ENCODE results near the gene RHOT2. TPM values are rescaled to one million over a fixed set of nuclear protein-coding genes. Genes with fewer than 3 reads are reported as not detected.

RHOT2 gene
- total and polyA plus RNA-seq, 9 of the 15 experiments (the other 6 are each of a cell fraction or from before 2014, with no cell fraction given), result 5.0 to 373 (median 112) TPM

DNA sequence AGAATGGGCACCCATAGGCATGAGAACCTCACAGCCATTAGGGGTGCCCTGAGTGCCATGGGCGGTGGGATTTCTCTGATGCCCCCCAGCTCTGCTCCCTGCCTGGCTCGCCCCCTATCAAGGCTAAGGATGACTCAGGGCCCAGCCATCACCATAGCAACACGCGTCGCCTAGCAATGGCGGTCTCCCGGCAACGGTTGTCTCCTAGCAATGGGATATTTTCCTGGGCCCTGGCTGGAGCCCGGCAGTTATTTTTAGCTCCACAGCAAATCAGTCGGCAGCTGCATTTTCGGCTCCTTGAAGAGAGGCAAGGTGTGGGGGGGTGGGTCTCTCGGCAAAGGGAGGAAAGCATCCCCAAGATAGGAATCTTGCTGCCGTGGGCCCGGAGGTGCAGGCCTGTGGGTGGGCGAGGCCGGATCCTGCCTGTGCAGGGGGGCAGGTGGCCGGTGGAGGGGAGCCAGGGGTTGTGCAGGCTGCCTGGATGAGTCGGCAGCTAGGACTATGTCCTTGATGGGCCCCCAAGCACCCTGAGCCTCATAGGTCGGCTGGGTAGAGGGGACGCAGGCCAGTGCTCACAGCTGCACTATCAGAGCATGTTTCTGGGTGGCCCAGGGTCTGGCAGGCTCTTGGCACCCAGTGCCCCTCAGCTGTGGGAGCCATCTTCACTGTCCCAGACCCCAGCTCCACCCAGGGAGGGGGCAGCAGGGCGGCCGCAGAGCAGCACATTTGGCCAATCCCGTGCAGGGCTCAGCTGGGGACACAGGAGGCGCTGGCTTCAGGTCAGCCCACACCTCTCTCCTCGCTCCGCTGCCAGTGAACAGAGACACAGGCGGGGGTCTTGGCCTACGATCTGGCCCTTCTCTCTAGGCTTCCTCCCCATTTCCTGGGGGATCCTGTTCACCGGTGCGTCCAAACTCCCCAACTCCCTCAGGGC lies 41.9 kb downstream of the RHOT2 start (continued):
- TF ChIP-seq, protein P1, sequence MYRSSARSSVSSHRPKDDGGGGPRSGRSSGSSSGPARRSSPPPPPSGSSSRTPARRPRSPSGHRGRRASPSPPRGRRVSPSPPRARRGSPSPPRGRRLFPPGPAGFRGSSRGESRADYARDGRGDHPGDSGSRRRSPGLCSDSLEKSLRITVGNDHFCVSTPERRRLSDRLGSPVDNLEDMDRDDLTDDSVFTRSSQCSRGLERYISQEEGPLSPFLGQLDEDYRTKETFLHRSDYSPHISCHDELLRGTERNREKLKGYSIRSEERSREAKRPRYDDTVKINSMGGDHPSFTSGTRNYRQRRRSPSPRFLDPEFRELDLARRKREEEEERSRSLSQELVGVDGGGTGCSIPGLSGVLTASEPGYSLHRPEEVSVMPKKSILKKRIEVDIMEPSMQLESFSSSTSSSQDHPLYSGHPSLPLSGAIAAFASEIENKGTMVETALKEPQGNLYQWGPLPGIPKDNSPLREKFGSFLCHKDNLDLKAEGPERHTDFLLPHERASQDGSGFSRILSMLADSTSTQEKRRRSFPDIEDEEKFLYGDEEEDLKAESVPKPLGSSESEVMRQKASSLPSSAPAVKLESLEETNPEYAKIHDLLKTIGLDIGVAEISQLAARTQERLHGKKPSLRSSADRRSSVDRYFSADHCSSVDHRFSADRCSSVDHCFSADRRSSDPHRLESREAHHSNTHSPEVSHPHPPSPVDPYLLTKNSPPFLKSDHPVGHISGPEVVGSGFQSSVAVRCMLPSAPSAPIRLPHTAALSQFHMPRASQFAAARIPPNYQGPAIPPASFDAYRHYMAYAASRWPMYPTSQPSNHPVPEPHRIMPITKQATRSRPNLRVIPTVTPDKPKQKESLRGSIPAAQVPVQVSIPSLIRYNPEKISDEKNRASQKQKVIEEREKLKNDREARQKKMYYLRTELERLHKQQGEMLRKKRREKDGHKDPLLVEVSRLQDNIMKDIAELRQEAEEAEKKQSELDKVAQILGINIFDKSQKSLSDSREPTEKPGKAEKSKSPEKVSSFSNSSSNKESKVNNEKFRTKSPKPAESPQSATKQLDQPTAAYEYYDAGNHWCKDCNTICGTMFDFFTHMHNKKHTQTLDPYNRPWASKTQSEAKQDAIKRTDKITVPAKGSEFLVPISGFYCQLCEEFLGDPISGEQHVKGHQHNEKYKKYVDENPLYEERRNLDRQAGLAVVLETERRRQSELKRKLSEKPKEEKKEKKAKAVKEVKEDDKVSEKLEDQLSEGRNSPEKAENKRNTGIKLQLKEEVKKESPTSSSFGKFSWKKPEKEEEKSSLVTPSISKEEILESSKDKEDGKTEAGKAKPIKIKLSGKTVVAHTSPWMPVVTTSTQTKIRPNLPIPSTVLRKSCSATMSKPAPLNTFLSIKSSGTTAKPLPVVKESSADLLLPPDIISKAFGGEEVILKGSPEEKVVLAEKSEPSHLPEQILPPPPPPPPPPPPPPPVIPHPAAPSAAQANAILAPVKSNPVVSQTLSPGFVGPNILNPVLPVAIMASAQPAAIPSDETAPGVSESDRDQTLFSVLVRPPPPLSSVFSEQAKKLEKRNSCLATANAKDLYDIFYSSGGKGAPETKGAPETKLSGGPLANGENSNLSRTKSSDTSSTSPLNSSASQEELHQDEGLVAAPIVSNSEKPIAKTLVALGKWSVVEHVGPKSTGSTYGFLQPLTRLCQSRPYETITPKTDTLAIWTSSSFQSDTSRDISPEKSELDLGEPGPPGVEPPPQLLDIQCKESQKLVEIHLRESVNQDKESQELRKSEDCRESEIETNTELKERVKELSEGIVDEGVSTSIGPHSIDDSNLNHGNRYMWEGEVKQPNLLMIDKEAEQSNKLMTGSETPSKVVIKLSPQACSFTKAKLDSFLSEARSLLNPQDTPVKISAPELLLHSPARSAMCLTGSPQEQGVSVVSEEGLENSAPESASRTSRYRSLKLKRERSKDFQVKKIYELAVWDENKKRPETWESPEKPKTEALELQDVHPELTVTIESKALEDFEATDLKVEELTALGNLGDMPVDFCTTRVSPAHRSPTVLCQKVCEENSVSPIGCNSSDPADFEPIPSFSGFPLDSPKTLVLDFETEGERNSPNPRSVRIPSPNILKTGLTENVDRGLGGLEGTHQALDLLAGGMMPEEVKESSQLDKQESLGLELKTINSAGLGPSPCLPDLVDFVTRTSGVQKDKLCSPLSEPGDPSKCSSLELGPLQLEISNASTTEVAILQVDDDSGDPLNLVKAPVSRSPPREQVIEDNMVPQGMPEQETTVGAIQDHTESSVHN (IDR thresholded peaks at IDR 0.05; ENCODE audit: borderline replicate concordance in 1 of 2, low read depth in 1 of 2), result no peak
- TF ChIP-seq E2F3 (CRISPR knock-in tag; IDR thresholded peaks at IDR 0.05) (no peak), PHB2 (IDR thresholded peaks at IDR 0.05; ENCODE audit: low read depth) (no peak), FOXM1 (IDR thresholded peaks at IDR 0.05; ENCODE audit: low read depth) (no peak), FOXM1 (CRISPR knock-in tag; IDR thresholded peaks at IDR 0.05; ENCODE audit: low read depth) (no peak), SREBF2 (CRISPR knock-in tag; IDR thresholded peaks at IDR 0.05) (no peak), PHF20 (IDR thresholded peaks at IDR 0.05; ENCODE audit: partially characterized antibody) (no peak), TSC22D4 (tag; IDR thresholded peaks at IDR 0.05) (no peak), TARDBP (IDR thresholded peaks at IDR 0.05) (no peak), FOXK2 (conservative IDR thresholded peaks at IDR 0.05 in 1 of 2, IDR thresholded peaks at IDR 0.05 in 1 of 2; ENCODE audit: low read depth in 2 of 2) (no peak), NCOA1 (IDR thresholded peaks at IDR 0.05; ENCODE audit: low read depth) (no peak)
- TF ChIP-seq, protein P2, sequence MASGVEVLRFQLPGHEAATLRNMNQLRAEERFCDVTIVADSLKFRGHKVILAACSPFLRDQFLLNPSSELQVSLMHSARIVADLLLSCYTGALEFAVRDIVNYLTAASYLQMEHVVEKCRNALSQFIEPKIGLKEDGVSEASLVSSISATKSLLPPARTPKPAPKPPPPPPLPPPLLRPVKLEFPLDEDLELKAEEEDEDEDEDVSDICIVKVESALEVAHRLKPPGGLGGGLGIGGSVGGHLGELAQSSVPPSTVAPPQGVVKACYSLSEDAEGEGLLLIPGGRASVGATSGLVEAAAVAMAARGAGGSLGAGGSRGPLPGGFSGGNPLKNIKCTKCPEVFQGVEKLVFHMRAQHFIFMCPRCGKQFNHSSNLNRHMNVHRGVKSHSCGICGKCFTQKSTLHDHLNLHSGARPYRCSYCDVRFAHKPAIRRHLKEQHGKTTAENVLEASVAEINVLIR (CRISPR knock-in tag; IDR thresholded peaks at IDR 0.05), result no peak
- TF ChIP-seq, protein P3, sequence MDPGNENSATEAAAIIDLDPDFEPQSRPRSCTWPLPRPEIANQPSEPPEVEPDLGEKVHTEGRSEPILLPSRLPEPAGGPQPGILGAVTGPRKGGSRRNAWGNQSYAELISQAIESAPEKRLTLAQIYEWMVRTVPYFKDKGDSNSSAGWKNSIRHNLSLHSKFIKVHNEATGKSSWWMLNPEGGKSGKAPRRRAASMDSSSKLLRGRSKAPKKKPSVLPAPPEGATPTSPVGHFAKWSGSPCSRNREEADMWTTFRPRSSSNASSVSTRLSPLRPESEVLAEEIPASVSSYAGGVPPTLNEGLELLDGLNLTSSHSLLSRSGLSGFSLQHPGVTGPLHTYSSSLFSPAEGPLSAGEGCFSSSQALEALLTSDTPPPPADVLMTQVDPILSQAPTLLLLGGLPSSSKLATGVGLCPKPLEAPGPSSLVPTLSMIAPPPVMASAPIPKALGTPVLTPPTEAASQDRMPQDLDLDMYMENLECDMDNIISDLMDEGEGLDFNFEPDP (CRISPR knock-in tag; IDR thresholded peaks at IDR 0.05), result no peak
- TF ChIP-seq, protein P4, sequence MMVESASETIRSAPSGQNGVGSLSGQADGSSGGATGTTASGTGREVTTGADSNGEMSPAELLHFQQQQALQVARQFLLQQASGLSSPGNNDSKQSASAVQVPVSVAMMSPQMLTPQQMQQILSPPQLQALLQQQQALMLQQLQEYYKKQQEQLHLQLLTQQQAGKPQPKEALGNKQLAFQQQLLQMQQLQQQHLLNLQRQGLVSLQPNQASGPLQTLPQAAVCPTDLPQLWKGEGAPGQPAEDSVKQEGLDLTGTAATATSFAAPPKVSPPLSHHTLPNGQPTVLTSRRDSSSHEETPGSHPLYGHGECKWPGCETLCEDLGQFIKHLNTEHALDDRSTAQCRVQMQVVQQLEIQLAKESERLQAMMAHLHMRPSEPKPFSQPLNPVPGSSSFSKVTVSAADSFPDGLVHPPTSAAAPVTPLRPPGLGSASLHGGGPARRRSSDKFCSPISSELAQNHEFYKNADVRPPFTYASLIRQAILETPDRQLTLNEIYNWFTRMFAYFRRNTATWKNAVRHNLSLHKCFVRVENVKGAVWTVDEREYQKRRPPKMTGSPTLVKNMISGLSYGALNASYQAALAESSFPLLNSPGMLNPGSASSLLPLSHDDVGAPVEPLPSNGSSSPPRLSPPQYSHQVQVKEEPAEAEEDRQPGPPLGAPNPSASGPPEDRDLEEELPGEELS (CRISPR knock-in tag; IDR thresholded peaks at IDR 0.05; ENCODE audit: borderline replicate concordance), result no peak

All from K562 (cell line).